K562 (cell line): ENCODE data around the gene NT5C1B. TPM values are rescaled to one million over a fixed set of nuclear protein-coding genes. Genes with fewer than 3 reads are reported as not detected.
A peak's percentile ranks its signal among the peaks of the same experiment; 100 is the strongest.

Source experiments
- BCL6 ChIP-seq: fragments of 250-450 bp; sonication (Bioruptor Pico); IDR thresholded peaks from 2 replicates; pipeline ENCODE4 v1.4.0; 2020
- C11orf30 ChIP-seq: fragments of 450-650 bp; IDR thresholded peaks from 2 replicates; pipeline ENCODE4 v1.6.1; 2016; ENCODE audit warnings: low read depth, mild to moderate bottlenecking
- DLX4 ChIP-seq: fragments of 250-450 bp; sonication (Bioruptor Pico); IDR thresholded peaks from 2 replicates; pipeline ENCODE4 v1.6.1; 2021; ENCODE audit warnings: mild to moderate bottlenecking
- EP300 ChIP-seq: IDR thresholded peaks from 2 replicates; pipeline ENCODE4 v1.6.1; 2012; ENCODE audit warnings: low read length, improper control_type of control experiment
- ERF ChIP-seq: fragments of 450-650 bp; formaldehyde crosslinking; IDR thresholded peaks from 2 replicates; pipeline ENCODE4 v1.4.0; 2020; ENCODE audit warnings: mild to moderate bottlenecking, mixed read lengths
- FOXK1 ChIP-seq: sonication (generic); formaldehyde crosslinking; IDR thresholded peaks from 2 replicates; pipeline ENCODE4 v1.8.0; 2022; ENCODE audit warnings: missing genetic modification reagents, mild to moderate bottlenecking, borderline replicate concordance
- GATAD2A ChIP-seq: fragments of 450-650 bp; IDR thresholded peaks from 2 replicates; pipeline ENCODE4 v1.6.1; 2017
- GTF2A2 ChIP-seq: IDR thresholded peaks from 2 replicates; pipeline ENCODE4 v1.6.1; 2016; ENCODE audit warnings: mild to moderate bottlenecking, missing genetic modification characterization, missing compliant biosample characterization
- HNRNPK ChIP-seq: fragments of 200-400 bp; formaldehyde crosslinking; IDR thresholded peaks from one replicate; pipeline ENCODE4 v1.6.1; 2018; ENCODE audit warnings: mild to moderate bottlenecking, low read depth, low read length; ENCODE audit not compliant: poor library complexity, severe bottlenecking
- MAFF ChIP-seq: IDR thresholded peaks from 2 replicates; pipeline ENCODE4 v1.6.1; 2012; ENCODE audit warnings: low read length, improper control_type of control experiment
- NCOA2 ChIP-seq, 2 experiments: fragments of 450-650 bp; IDR thresholded peaks; 2 replicates each; pipeline ENCODE4 v1.6.1; 2018; ENCODE audit warnings: mild to moderate bottlenecking in 2 of 2, moderate library complexity in 1 of 2; ENCODE audit not compliant: partially characterized antibody in 2 of 2
- PBX2 ChIP-seq, 2 experiments: IDR thresholded peaks in 1 of 2; conservative IDR thresholded peaks in 1 of 2; 2 replicates each; pipeline ENCODE4 v1.6.1; 2016; ENCODE audit warnings: low read depth in 2 of 2, mild to moderate bottlenecking in 1 of 2, missing compliant biosample characterization in 1 of 2, missing genetic modification characterization in 1 of 2, moderate library complexity in 1 of 2
- PCBP1 ChIP-seq: fragments of 200-400 bp; formaldehyde crosslinking; IDR thresholded peaks from 2 replicates; pipeline ENCODE4 v1.6.1; 2018; ENCODE audit warnings: mild to moderate bottlenecking, low read depth, low read length; ENCODE audit not compliant: poor library complexity, severe bottlenecking
- PTBP1 ChIP-seq: fragments of 200-400 bp; formaldehyde crosslinking; IDR thresholded peaks from 2 replicates; pipeline ENCODE4 v1.6.1; 2017; ENCODE audit warnings: low read depth, low read length
- PYGO2 ChIP-seq: fragments of 450-650 bp; IDR thresholded peaks from 2 replicates; pipeline ENCODE4 v1.6.1; 2016; ENCODE audit warnings: mild to moderate bottlenecking, missing genetic modification characterization, moderate library complexity, missing compliant biosample characterization
- SIN3B ChIP-seq: fragments of 450-650 bp; IDR thresholded peaks from 2 replicates; pipeline ENCODE4 v1.6.1; 2017; ENCODE audit warnings: low read depth, mild to moderate bottlenecking, moderate library complexity
- SMAD4 ChIP-seq: fragments of 250-450 bp; sonication (Bioruptor Pico); conservative IDR thresholded peaks from 2 replicates; pipeline ENCODE4 v1.8.0; 2021; ENCODE audit warnings: inconsistent platforms, mild to moderate bottlenecking, moderate library complexity
- SMARCC2 ChIP-seq: fragments of 450-650 bp; IDR thresholded peaks from 2 replicates; pipeline ENCODE4 v1.6.1; 2017; ENCODE audit warnings: antibody characterized with exemption, moderate library complexity, mild to moderate bottlenecking, low read depth
- TBL1XR1 ChIP-seq, 2 experiments: IDR thresholded peaks; 2 replicates each; pipeline ENCODE4 v1.6.1; 2012; ENCODE audit warnings: improper control_type of control experiment in 2 of 2, low read length in 2 of 2, mild to moderate bottlenecking in 1 of 2
- TGIF2 ChIP-seq: sonication (generic); formaldehyde crosslinking; IDR thresholded peaks from 2 replicates; pipeline ENCODE4 v1.8.1; 2022; ENCODE audit warnings: mild to moderate bottlenecking, missing genetic modification reagents, moderate library complexity
- ZC3H4 ChIP-seq: sonication (generic); formaldehyde crosslinking; IDR thresholded peaks from 2 replicates; pipeline ENCODE4 v1.9.0; 2021; ENCODE audit warnings: missing genetic modification reagents, borderline replicate concordance
- ZFP91 ChIP-seq: sonication (generic); formaldehyde crosslinking; IDR thresholded peaks from 2 replicates; pipeline ENCODE4 v1.8.0; 2022; ENCODE audit warnings: mild to moderate bottlenecking, missing genetic modification reagents
- ZNF511 ChIP-seq: sonication (generic); formaldehyde crosslinking; IDR thresholded peaks from 2 replicates; pipeline ENCODE4 v1.8.0; 2022; ENCODE audit warnings: mild to moderate bottlenecking, missing genetic modification reagents
- ZNF778 ChIP-seq: fragments of 450-650 bp; formaldehyde crosslinking; IDR thresholded peaks from 2 replicates; pipeline ENCODE4 v1.4.0; 2020; ENCODE audit warnings: mild to moderate bottlenecking, moderate library complexity
- polyA plus RNA-seq, 8 experiments: library from polyadenylated mRNA; depleted of rRNA in 4 of 8; stranded (reverse) in 5 of 8; unstranded in 3 of 8; fragments of >200 nt; fragmentation: Nextera tagmentation in 2 of 8; fragmentation: Illumina TruSeq in 1 of 8; extraction: Ambion mirVana in 2 of 8; extraction: Trizol in 1 of 8; gene quantifications; 2 replicates each; pipeline versions ENCODE4 v1.2.1 to v1.2.3, GENCODE V29; 2011 to 2014; ENCODE audit warnings: inconsistent platforms in 1 of 8, missing spikeins in 1 of 8
- total RNA-seq, 7 experiments: library from RNA; depleted of rRNA in 6 of 7; stranded (reverse); fragments of >200 nt in 6 of 7; fragmentation: Illumina TruSeq in 2 of 7; extraction: Trizol in 2 of 7; gene quantifications; 2 replicates each; pipeline versions ENCODE4 v1.2.1 to v1.2.3, GENCODE V29; 2011 to 2021; ENCODE audit warnings: low replicate concordance in 1 of 7

The NT5C1B gene
- total and polyA plus RNA-seq, 9 of the 15 experiments (the other 6 are each of a cell fraction or from before 2014, with no cell fraction given) = 0.07 TPM; not detected in 8

- no peak for TF ChIP-seq FOXK1 (CRISPR knock-in tag)
- TF ChIP-seq HNRNPK = no peak
- TF ChIP-seq EP300 = no peak
- 0 out of 2 replicates have a peak, but pooled peaks have one; percentile 31 for TF ChIP-seq TGIF2
- TF ChIP-seq NCOA2 (IDR thresholded peaks at IDR 0.05; ENCODE audit: partially characterized antibody in 2 of 2) = no peak
- TF ChIP-seq TBL1XR1 (IDR thresholded peaks at IDR 0.05; ENCODE audit: low read length in 2 of 2) = no peak
- TF ChIP-seq SIN3B = peak; percentile 53
- no peak for TF ChIP-seq PBX2 (CRISPR knock-in tag; IDR thresholded peaks at IDR 0.05; ENCODE audit: low read depth)
- TF ChIP-seq PBX2 (tag; conservative IDR thresholded peaks at IDR 0.05; ENCODE audit: low read depth) = no peak
- no peak for TF ChIP-seq ZNF778 (CRISPR knock-in tag)
- no peak for TF ChIP-seq MAFF
- peak; percentile 62 for TF ChIP-seq ZNF511
- no peak for TF ChIP-seq ERF (CRISPR knock-in tag)
- no peak for TF ChIP-seq ZC3H4
- no peak for TF ChIP-seq GATAD2A
- TF ChIP-seq PYGO2 (tag) = no peak
- TF ChIP-seq ZFP91 = no peak
- no peak for TF ChIP-seq DLX4
- no peak for TF ChIP-seq GTF2A2 (tag)
- no peak for TF ChIP-seq PTBP1
- no peak for TF ChIP-seq SMARCC2
- TF ChIP-seq SMAD4 (CRISPR knock-in tag) = peak; percentile 58
- TF ChIP-seq BCL6 (CRISPR knock-in tag) = no peak
- peak; percentile 60 for TF ChIP-seq PCBP1
- 0 out of 2 replicates have a peak, but pooled peaks have one; percentile 3 for TF ChIP-seq C11orf30
These were observed 29.2 kb downstream of the NT5C1B start, which contains the start of gene RDH14 (continued) for GRCh38 chr2:18560031-18560796.
